Renal pelvis (tissue), 12 donors: Measurements from ENCODE around the gene LSP1. TPM values are rescaled to one million over a fixed set of nuclear protein-coding genes. Genes with fewer than 3 reads are reported as not detected.
"Not testable (repeated sequence)": the region's sequence is repeated elsewhere in the genome, so short reads cannot be mapped to it uniquely, and the experiment has no call there.

Experiments
- DNase-seq: peaks from one replicate; pipeline ENCODE4 v3.0.0-alpha.2; 2013
- long read RNA-seq, 16 experiments: transcript quantifications; one replicate each; lab custom pipeline, GENCODE V29; 2026
- polyA plus RNA-seq, 3 donors: library from polyadenylated mRNA; unstranded; fragments of 120-200 nt; gene quantifications; one replicate each; pipeline ENCODE4 v1.2.1, GENCODE V29; 2013; ENCODE audit not compliant: insufficient read length in 3 of 3

The LSP1 gene, protein sequence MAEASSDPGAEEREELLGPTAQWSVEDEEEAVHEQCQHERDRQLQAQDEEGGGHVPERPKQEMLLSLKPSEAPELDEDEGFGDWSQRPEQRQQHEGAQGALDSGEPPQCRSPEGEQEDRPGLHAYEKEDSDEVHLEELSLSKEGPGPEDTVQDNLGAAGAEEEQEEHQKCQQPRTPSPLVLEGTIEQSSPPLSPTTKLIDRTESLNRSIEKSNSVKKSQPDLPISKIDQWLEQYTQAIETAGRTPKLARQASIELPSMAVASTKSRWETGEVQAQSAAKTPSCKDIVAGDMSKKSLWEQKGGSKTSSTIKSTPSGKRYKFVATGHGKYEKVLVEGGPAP
- 1 to 10 TPM; 4.8 to 7.2 (median 6.4) TPM for polyA plus RNA-seq
- long read RNA-seq, donor 1, partial matches to known transcripts: 1,963 of 2,951 reads
- long read RNA-seq, donor 1, other reads (novel, unspliced or antisense): 988 of 2,951 reads
- long read RNA-seq, donor 2, partial matches to known transcripts: 0 of 3 reads
- long read RNA-seq, donor 2, other reads (novel, unspliced or antisense): 0 of 3 reads
- long read RNA-seq, donor 3, partial matches to known transcripts: 0 of 107 reads
- long read RNA-seq, donor 3, other reads (novel, unspliced or antisense): 107 of 107 reads
- long read RNA-seq, donor 4, partial matches to known transcripts: 0 of 2 reads
- long read RNA-seq, donor 4, other reads (novel, unspliced or antisense): 0 of 2 reads
- long read RNA-seq, donor 5: 0 reads
- long read RNA-seq, donor 6: 0 reads
- long read RNA-seq, donor 7, partial matches to known transcripts: 0 of 1 reads
- long read RNA-seq, donor 7, other reads (novel, unspliced or antisense): 0 of 1 reads
- long read RNA-seq, donor 8, partial matches to known transcripts: 0 of 17 reads
- long read RNA-seq, donor 8, other reads (novel, unspliced or antisense): 16 of 17 reads
- long read RNA-seq, donor 9: 0 reads
- long read RNA-seq, donor 10, partial matches to known transcripts: 0 of 37 reads
- long read RNA-seq, donor 10, other reads (novel, unspliced or antisense): 36 of 37 reads
- long read RNA-seq, donor 11: 0 reads
- long read RNA-seq, donor 12, partial matches to known transcripts: 5 of 7 reads
- long read RNA-seq, donor 12, other reads (novel, unspliced or antisense): 0 of 7 reads
- long read RNA-seq, donor 13: 0 reads
- long read RNA-seq, donor 14: 0 reads
- long read RNA-seq, donor 15, partial matches to known transcripts: 0 of 3 reads
- long read RNA-seq, donor 15, other reads (novel, unspliced or antisense): 0 of 3 reads
- long read RNA-seq, donor 16, partial matches to known transcripts: 0 of 1 reads
- long read RNA-seq, donor 16, other reads (novel, unspliced or antisense): 0 of 1 reads

DNA sequence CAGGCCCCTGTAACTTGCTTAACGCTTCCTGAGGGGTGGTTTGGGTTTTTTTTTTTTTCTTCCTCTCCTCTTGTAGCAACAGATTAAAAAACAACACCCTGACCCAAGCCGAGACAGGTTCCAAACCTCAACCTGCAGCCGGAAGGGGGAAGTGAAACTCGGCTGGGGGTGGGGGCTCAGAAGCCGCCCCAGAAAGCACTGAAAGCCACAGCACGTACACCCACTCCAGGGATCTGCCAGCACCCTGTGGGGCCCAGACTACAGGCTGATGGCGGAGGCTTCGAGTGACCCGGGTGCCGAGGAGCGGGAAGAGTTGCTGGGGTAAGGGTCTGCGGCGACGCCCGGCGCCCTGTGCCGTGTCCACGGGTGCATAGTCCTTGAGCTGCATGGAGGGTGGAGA is at the start of gene LSP1:
Gene LSP1, plus strand, starts transcription at position 208 of the 400 bp plus-strand sequence. Its CDS starts 61 bp downstream, at position 269.
- no peak for DNase-seq

DNA sequence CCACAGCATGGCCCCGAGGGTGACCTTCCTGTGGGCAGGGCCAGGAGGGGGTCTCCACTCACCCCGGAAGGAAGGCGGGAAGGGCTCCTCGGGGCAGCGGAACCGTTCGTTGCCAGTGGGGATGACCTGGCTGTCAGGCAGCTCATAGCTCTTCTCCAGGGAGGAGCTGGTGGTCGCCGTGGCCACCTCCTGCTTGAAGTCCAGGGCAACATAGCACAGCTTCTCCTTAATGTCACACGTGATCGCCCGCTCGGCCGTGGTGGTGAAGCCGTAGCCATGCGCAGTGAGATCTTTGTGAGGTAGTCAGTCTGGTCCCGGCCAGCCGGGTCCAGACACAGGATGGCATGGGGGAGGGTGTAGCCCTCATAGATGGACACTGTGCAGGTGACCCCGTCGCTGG is 49.6 kb upstream of the LSP1 start:
- DNase-seq: no peak

DNA sequence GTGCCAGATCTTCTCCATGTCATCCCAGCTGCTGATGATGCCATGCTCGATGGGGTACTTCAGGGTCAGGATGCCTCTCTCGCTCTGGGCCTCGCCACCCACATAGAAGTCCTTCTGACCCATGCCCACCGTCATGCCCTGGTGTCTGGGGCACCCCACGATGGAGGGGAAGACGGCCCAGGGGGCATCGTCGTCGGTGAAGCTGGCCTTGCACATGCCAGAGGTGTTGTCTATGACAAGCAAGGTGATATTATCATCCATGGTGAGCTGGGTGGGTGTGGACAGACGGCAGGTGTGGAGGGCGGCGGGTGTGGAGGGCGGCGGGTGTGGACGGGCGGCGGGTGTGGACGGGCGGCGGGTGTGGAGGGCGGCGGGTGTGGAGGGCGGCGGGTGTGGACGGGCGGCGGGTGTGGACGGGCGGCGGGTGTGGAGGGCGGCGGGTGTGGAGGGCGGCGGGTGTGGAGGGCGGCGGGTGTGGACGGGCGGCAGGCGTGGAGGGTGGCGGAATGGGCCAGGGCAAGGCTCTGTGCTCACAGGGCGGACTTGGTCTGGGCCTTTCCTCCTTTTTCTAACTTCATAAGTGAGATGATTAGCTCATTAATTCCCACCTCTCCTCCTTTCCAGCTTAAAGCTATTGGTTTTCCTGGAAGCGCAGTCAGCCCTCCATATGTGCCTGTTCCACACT is 48.9 kb upstream of the LSP1 start:
- DNase-seq: not testable (repeated sequence)

DNA sequence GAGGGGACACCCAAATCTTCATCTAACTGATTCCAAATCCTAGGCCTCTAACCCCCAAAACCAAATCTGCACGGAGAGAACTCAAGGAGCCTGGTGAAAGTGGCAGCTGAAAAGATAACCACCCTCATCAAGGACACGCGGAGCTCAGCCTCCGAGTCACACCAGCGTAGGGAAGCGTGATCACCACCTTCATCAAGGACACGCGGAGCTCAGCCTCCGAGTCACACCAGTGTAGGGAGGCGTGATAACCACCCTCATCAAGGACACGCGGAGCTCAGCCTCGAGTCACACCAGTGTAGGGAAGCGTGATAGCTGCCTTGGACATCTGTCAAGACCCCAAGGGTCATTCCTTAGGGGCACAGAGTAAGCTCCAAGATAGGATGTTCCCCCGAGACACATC is 47.4 kb upstream of the LSP1 start:
- DNase-seq: no peak

DNA sequence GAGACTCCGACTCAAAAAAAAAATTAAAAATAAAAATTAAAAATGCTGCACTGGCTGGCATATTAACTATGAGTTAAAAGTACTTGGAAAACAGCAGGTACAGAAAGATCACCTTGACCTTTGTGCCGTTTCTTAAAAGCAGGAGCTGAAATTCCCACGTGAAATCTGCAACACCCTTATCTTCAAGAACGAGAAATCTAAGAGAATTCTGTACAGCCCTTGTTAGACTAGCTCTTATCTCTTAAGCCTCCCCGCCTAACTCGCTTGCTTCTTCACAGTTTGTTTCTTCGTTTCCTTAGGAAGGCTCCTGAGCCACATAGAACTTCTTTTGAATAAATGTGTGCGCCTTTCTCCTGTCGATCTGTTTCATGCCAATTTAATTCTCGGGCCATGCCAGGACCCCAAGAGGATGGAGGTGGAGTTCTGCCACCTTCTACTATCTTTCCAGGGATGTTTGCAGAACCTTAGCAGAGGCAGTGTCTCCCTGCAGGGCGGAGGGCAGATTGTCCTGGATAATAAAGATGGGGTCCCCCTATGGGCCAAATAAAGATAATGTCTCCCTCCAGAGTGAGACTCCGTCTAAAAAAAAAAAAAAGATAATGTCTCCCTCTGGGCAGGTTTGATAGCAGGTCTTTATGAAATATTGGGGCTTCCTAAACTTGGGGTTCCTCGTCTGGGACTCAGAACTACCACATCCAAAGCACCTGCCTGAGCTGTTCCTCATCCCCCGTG is 45.5 kb upstream of the LSP1 start:
- no peak for DNase-seq

DNA sequence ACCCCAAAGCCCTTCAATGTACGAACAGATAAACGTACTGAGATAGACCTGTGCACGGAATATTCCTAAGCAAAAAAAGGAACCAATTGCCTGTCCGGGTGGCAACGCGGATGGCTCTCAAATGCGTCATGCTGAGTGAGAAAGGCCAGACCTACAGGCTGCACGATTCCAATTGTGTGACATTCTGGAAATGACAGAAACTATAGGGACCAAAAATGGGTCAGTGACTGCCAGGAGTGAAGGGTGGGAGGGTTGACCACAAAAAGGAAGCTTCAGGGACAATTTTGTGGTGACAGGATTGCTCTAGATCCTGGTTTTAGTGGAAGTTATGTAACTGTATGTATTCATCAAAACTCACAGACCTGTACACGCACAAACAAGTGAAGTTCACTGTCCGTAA is 42.1 kb upstream of the LSP1 start:
- no peak for DNase-seq

DNA sequence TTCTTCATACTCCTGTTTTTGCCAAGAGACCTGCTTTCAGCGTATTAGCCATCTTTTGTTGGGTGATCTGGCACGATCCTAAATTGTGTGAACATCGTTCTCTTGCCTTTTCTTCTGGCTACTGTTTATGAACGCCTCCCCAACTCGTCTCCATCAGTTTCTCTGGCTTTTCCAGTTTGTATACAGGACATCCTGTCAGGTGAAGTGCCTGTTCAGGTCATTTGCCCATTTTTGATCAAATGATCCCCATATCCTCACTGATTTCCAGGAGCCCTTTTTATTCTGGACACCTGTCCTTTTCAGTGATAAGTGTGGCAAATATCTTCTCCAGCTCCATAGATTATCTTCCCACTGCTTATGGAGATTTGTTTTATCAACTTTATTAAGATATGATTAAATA is 40.6 kb upstream of the LSP1 start:
- DNase-seq: no peak

DNA sequence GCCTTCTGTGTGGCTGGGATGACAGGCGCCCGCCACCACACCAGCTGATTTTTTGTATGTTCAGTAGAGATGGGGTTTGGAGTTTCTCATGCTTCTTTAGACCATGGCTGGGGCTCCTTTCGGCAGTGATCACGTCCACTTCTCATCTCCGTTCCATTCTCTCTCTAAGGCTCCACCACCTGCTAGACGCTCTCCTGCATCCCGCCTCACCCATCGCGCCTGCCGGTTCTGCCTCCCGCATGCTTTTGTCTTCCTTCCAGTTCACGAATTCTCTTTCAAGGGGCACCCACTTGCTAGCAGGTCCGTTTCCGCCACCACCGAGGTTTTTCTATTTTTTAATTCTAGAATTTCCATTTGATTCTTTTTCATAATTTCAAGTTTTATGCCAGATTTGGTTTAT is 40.1 kb upstream of the LSP1 start:
- DNase-seq: no peak

DNA sequence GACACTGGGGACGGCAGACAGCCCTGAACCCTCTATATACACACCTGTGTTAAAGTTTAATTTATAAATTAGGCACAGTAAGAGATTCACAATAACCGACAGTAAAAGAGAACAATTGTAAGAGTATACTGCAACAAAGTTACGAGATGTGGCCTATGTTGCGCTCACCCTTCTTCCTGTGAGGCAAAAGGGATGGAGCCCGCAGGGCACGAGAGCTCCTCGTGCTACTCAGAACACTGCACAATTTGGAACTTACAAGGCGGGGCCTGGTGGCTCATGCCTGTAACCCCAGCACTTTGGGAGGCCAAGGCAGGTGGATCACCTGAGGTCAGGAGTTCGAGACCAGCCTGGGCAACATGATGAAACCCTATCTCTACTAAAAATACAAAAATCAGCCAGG is 39.5 kb upstream of the LSP1 start:
- DNase-seq: not testable (repeated sequence)

DNA sequence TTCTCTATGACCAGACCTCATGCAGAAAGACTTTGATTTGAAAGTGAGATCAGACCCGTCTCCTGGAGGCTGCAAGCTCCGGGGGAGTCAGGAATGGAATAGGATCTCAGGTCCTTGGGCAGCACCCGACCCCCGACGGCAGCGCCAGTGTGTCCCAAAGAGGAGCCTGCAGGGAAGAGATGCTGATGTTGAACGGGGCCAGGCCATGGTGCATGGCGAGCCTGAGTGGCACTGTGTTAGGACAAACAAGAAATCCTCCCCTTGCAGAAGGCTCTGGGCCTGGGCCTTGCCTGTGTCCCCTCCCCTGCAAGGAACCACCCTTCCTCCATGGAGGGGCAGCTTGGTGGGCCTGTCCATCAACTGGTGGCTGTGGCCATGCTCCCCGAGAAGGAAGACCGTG is 38.2 kb upstream of the LSP1 start:
- DNase-seq: no peak

DNA sequence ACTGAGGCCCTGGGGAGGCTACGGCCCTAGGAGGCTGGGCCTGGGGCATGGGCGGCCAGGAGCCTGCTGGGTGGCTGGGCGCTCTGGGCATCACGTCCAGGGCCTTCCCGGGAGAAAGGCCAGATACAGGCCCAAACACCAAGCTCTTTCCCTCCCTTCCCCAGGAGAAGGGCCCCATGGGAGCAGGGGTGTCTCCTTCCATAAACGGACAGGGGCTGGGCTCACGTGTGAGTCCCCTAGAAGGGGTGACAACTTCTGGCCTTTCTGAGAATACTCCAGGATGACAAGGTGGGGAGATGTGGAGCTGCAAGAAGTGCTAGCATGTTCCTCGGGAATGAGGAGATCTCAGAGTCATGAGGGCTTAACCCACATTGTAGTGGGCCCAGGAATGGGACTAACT is 37.6 kb upstream of the LSP1 start:
- DNase-seq: no peak

DNA sequence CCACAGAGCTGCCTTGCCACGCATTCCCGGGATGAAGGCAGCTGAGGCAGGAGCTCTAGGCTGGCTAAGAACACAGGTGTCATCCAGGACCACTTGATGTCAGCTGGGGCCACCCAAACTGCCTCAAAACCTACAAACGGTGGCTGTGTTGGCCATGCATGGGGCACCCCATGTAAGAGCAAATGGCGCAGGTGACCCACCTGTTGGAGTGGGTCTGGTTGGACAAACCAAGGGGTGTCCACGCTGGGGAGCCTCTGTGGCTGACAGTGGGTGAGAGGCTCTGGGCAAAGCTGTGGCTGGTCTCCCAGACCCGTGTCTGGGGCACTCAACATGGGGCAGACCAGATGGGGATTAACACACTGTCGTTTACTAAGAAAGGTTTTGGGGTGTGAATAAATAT is 37.1 kb upstream of the LSP1 start:
- no peak for DNase-seq

DNA sequence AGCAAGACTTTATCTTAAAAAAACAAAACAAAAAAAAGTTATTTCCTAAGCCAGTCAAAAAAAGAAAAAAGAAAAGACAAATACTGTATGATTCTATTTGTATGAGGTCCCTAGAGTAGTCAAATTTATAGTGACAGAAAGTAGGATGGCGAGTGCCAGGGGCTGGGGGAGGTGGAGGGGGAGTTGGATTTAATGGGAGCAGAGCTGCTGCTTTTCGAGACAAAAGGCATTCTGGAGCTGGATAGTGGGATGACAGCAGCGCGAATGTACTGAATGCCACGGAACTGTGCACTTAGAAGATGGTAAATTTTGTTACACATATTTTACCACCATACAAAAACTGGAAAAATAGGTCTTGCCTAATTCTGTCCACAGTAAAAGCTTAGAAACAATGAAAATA is 35.9 kb upstream of the LSP1 start:
- DNase-seq: no peak

DNA sequence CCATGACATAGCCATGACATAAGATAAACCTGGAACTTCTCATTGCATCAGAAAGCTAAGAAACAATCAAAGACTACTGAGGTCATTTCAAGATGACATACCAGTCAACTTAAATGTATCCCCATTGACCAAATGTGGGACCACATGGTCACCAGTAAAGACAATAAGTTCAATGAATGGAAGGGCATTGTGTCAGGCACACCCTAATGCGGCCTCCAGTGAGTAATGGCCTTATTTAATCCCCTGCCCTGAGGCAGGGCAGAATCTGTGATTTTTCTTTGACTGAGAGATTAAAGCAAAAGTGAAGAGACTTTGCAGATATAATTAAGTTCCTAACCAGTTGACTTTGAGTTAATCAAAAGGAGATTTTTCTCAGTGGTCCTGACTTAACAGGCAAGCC is 35.4 kb upstream of the LSP1 start:
- no peak for DNase-seq

DNA sequence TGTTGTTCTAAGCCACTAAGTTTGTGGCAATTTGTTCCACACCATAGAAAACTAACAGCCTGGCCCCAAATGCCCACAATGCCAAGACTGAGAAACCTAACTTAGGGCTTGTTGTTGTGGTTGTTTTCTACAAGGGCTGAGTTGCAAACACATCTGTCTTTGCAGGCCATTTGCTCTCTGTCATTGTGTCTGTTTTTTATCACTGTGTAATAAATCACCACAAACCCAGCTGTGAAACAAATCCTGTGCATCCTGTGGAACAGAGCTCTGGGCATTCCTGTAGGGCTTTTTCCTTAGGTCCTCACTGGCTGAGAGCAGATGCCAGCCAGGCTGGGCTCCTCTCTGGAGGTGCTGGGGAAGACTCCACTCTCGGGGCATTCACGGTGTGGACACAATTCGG is 33.8 kb upstream of the LSP1 start:
- DNase-seq: no peak

DNA sequence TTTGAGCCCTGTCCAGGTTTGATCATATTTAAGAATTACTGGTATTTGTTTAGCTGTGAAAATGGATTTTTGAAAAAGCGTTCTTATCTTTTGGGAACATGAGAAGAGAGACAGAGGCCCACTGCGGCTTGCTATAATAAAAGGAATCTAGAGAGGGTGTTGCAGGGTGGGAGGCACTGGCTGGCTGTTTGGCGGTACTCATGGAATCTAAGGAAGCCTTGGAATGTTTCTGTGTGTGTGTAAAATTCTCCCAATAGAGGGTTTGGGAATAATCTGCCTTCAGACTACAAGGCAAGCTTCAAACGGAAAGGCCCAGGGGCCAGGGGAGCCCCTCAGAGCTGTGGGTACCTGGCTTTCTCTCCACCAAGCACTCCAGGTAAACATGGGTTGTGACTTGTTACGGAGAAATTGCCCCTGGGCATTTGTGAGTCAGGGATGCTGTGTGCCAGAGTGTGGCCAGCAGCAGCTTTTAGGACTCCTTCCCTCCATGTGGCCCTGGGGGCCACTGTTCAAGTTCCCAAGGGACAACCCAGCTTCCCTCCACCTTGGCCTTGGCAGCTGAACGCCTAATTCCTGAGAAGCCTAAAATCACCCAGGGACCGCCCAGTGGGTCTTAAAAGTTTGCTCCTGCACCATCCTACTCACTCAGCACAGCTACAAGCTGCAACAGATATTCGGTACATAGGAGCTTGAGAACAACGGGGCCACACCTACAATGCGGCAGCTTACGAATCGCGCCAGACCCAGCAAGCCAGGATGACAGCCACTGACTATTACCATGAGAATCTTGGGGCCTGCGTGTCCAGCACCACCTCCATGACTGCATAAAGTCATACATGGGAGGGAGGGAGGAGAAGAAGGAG is 32.2 kb upstream of the LSP1 start:
- no peak for DNase-seq

DNA sequence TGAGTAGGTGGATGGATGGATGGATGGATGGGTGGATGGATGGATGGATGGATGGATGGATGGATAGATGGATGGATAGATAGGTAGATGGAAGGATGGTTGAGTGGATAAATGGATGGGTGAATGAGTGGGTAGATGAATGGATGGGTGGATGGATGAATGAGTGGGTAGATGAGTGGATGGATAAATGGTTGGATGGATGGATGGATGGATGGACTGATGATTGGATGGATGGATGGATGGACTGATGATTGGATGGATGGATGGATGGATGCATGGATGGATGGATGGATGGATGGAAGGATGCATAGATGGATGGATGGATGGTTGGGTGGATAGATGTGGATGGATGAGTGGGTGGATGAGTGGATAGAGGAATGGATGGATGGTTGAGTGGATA is 31.3 kb upstream of the LSP1 start:
- no peak for DNase-seq

DNA sequence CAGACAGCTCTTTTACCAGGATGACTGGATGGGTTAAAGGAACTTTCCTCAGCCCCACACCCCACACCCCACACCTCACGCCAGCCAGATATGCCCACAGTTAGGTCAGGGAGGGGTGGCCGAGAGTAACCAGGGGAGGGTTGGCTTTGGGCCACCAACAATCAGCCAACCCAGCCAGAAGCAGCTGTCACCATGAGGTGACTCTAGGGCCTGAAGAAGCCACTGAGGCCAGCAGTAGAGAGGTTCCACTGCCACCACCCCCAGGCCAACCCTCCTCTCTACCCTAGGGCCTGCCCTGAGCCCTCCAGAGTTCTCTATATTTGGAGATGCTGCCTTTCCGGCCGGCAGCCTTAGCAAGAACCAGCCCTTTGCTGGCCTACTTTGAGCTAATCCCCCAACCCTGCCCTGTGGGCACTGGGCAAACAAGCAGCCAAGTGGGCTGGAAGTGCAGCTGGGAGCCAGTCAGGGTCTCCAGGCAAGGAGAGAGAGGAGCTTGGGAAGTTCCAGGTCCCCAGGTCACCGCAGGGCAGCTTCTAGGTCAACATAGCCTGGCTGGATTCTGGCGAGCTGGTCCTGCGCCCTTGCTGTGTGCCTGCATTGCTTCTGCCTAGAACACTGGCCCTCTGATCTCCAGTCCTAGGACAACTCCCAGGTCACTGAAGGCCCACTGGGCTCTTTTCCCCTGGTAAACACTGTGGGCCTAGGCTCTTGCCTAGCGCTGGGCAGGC is 30.1 kb upstream of the LSP1 start:
- no peak for DNase-seq
